ENCODE results near the gene GNAI3. TPM values are rescaled to one million over a fixed set of nuclear protein-coding genes. Genes with fewer than 3 reads are reported as not detected.

GNAI3 gene
- total and polyA plus RNA-seq, 10 of the 15 experiments (the other 5 are each of a cell fraction or from before 2014, with no cell fraction given): 5.9 to 13.8 (median 8.0) TPM

DNA sequence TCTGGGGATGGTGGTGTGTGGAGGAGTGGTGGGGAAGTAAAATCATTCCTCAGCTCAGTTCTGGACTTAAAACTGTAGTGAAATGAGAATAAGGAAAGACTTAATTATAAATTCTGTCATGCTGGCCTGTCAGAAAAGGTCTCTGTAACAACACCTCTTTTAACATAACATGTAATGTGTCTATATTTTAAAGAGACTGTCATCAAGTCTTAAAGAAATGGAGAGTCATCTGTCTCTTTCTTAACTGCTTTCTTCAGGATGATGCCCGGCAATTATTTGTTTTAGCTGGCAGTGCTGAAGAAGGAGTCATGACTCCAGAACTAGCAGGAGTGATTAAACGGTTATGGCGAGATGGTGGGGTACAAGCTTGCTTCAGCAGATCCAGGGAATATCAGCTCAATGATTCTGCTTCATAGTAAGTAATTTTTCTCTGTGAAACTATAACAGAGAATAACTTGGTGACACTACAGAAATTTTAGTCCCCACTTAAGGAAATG is 30.6 kb downstream of the GNAI3 start:
- no peaks in the 10 kb centered on the region for H3K27me3 ChIP-seq (replicated peaks in 1 of 2; ENCODE audit: control insufficient read depth in 2 of 2, insufficient read depth in 2 of 2, low read length in 1 of 2)
- H3K27ac ChIP-seq (ENCODE audit: control insufficient read depth, insufficient read depth): no peak overlapping the region
- SMC1A ChIA-PET (ENCODE audit: uncharacterized antibody, unreplicated experiment): interaction anchor here (0.8 kb wide), 1 partner anchor 8 kb away, joined by 3 read pairs; no protein-coding TSS in a partner anchor
- no peak overlapping the region for H3K4me2 ChIP-seq (ENCODE audit: control insufficient read depth, insufficient read depth)
- RAD21 ChIA-PET (ENCODE audit: unreplicated experiment): no interaction called here
- POLR2A ChIA-PET: no interaction called here
- FAIRE-seq (no peak), ATAC-seq (no peak), DNase-seq (ENCODE audit: low read depth, low spot score) (no peak)
- H3K4me1 ChIP-seq (ENCODE audit: control insufficient read depth, insufficient read depth, low read length): no peaks in the 10 kb centered on the region
- 98% methylated on average over 3 of the region's 3 CpGs for WGBS (ENCODE audit: insufficient coverage, insufficient replicate concordance, low lambda C conversion rate, missing lambda C conversion rate)
- in situ Hi-C loops (cut with MboI): no loop called here
- CTCF ChIA-PET: interaction anchor here (0.7 to 1.2 kb wide), 6 partner anchors 18 to 170 kb away, joined by 3 to 4 read pairs (median 3); no protein-coding TSS in a partner anchor
- no peaks in the 10 kb centered on the region; the same call in 1 of the 2 replicates for H3K79me2 ChIP-seq (ENCODE audit: control insufficient read depth, insufficient read depth, low read length)
- H3K9ac ChIP-seq (ENCODE audit: control insufficient read depth, insufficient read depth, low read length): no peak overlapping the region
- no peak overlapping the region for H2AFZ ChIP-seq (ENCODE audit: control insufficient read depth, low read depth, low read length)
- no TSS peak for BruUV-seq (replicated peaks)
- H3K36me3 ChIP-seq (ENCODE audit: control insufficient read depth in 2 of 2, insufficient read depth in 2 of 2, low read length in 1 of 2): peaks cover 0 to 12% of the 10 kb centered on the region in 2 experiments; a peak in 3 of 4 replicates
- H4K20me1 ChIP-seq (ENCODE audit: control insufficient read depth, insufficient read depth): no peaks in the 10 kb centered on the region
- no peaks in the 10 kb centered on the region for H3K9me3 ChIP-seq (replicated peaks; ENCODE audit: control insufficient read depth, insufficient read depth, low read length)
- intact Hi-C loops (cut with micrococcal nuclease; ENCODE audit: unreplicated experiment): no loop called here
- TF ChIP-seq YBX1 (IDR thresholded peaks at IDR 0.05): no peak
- TF ChIP-seq, protein P1, sequence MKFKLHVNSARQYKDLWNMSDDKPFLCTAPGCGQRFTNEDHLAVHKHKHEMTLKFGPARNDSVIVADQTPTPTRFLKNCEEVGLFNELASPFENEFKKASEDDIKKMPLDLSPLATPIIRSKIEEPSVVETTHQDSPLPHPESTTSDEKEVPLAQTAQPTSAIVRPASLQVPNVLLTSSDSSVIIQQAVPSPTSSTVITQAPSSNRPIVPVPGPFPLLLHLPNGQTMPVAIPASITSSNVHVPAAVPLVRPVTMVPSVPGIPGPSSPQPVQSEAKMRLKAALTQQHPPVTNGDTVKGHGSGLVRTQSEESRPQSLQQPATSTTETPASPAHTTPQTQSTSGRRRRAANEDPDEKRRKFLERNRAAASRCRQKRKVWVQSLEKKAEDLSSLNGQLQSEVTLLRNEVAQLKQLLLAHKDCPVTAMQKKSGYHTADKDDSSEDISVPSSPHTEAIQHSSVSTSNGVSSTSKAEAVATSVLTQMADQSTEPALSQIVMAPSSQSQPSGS (IDR thresholded peaks at IDR 0.05; ENCODE audit: low read length): no peak
- no peak for TF ChIP-seq RBBP5 (conservative IDR thresholded peaks at IDR 0.05)
- TF ChIP-seq IKZF2 (IDR thresholded peaks at IDR 0.05): no peak
- no peak for TF ChIP-seq EP300 (IDR thresholded peaks at IDR 0.05; ENCODE audit: borderline replicate concordance in 1 of 2, control insufficient read depth in 1 of 2, low read depth in 2 of 2, low read length in 2 of 2)
- TF ChIP-seq POLR2A (IDR thresholded peaks at IDR 0.05; ENCODE audit: low read depth, low read length): no peak
- TF ChIP-seq, protein P2, sequence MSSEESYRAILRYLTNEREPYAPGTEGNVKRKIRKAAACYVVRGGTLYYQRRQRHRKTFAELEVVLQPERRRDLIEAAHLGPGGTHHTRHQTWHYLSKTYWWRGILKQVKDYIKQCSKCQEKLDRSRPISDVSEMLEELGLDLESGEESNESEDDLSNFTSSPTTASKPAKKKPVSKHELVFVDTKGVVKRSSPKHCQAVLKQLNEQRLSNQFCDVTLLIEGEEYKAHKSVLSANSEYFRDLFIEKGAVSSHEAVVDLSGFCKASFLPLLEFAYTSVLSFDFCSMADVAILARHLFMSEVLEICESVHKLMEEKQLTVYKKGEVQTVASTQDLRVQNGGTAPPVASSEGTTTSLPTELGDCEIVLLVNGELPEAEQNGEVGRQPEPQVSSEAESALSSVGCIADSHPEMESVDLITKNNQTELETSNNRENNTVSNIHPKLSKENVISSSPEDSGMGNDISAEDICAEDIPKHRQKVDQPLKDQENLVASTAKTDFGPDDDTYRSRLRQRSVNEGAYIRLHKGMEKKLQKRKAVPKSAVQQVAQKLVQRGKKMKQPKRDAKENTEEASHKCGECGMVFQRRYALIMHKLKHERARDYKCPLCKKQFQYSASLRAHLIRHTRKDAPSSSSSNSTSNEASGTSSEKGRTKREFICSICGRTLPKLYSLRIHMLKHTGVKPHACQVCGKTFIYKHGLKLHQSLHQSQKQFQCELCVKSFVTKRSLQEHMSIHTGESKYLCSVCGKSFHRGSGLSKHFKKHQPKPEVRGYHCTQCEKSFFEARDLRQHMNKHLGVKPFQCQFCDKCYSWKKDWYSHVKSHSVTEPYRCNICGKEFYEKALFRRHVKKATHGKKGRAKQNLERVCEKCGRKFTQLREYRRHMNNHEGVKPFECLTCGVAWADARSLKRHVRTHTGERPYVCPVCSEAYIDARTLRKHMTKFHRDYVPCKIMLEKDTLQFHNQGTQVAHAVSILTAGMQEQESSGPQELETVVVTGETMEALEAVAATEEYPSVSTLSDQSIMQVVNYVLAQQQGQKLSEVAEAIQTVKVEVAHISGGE (CRISPR knock-in tag; IDR thresholded peaks at IDR 0.05): no peak
- TF ChIP-seq TAF1 (IDR thresholded peaks at IDR 0.05; ENCODE audit: borderline replicate concordance, low read depth, low read length): no peak
- no peak for TF ChIP-seq RB1 (IDR thresholded peaks at IDR 0.05; ENCODE audit: borderline replicate concordance)
- no peak overlapping the region for H3K4me3 ChIP-seq
